Activated CD4-positive, alpha-beta T cell treated with anti-CD3 and anti-CD28 coated beads for 48 hours (primary cell): ENCODE data around the gene ABHD2.

ENCODE experiments used
- DNase-seq: peaks from one replicate; pipeline ENCODE4 v3.0.0-alpha.2; 2020

Gene ABHD2

DNA sequence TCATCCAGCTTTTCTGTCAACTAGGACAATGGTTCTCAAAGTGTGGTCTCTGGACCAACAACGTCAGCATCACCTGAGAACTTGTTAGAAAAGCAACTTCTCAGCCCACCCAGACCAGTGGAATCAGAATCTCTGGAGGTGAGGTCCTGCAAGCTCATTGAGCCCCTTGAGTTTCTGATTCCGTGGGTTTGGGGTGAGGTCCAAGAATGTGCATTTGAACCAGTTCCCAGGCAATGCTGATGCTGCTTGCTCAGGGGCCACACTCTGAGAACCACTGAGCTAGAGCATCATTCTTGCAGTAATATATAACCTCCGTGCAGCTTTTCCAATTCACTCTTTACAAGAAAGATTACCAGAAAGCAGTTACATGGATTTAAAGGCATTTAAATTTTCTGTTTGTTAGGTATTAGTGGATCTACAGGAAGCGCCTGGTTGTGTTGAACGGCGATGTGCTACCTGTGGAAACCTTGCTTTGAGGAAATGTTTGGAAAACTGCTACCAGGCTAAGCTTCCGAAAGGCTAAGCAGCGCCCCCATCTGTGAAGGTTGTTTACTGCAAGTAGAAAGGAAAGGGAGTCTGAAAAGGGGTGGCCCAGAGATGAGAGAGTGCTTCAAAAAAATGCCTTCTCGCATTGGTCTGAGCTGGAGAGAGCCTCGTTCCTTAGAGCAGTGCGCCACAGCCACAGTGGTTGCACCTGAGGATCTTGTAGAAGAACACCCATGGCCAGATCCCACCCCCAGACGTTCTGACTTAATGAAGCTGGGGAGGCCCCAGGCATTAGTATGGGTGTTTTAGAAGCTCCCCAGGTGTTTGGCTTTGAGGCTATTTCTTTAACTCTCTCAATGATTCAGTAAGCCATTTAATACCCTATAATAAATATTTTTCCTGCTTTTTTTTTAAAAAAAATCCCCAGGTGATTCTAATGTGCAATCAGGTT, 83.1 kb downstream of the ABHD2 start:
- peak; percentile 61 for DNase-seq

DNA sequence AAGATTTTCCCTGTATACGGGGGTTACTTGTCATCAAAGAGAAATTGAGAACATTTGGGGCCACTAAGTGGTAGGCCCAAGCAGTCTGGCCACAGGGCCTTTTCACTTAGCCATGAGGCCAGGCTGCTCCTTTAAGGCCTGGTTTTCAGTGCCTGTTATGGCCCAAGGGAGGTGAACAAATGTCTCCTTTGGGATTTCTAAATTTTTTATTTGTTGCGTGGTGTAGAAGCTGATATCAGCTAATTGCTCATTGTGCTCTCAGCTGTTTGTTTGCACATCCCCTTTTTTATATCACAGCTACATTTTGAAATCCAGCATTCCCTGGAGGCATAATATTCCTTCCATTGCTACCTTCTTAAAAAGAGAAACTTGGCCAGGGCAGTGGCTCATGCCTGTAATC, 84.7 kb downstream of the ABHD2 start:
- no peak for DNase-seq

DNA sequence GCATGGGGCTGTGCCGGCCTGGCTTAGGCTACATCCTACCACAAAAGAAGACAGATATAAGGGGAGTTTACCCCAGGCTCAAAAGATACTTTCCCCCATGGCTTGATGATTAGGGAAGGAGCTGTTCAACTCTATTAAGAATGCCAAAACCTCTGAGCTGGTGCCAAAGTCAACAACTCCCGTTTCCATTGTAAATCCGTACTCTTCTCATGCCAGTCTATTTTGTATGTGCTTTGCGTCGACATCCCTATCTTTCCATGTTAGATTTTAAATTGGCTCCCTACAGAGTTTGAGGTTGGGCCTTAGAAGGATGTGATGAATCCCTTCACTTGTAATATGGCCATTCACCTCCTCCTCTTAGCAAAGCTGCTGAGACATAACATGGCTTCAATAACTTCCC, 86.2 kb downstream of the ABHD2 start:
- no peak for DNase-seq

GRCh38 chr15:89175617-89176191, 87.4 kb downstream of the ABHD2 start:
- no peak for DNase-seq

DNA sequence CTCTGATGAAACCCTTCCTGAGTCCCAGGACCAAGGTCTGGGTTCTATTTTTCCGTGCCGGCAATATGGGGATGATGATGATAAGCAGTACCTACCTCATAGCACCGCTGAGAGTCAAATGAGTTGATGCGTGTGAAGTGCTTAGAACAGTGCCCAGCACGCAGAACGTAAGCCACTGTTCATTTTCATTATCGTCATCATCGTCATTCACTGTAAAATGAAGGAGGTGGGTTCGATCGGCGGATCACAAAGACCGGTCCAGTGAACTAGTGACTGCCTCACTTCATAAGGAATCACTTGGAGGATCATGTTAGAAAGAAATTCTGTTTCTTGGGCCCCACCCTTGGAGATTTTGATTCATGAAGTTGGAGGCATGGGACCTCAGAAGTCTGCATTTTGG, 88.9 kb downstream of the ABHD2 start:
- no peak for DNase-seq

GRCh38 chr15:89177633-89178306, 89.5 kb downstream of the ABHD2 start:
- peak; percentile 77 for DNase-seq

DNA sequence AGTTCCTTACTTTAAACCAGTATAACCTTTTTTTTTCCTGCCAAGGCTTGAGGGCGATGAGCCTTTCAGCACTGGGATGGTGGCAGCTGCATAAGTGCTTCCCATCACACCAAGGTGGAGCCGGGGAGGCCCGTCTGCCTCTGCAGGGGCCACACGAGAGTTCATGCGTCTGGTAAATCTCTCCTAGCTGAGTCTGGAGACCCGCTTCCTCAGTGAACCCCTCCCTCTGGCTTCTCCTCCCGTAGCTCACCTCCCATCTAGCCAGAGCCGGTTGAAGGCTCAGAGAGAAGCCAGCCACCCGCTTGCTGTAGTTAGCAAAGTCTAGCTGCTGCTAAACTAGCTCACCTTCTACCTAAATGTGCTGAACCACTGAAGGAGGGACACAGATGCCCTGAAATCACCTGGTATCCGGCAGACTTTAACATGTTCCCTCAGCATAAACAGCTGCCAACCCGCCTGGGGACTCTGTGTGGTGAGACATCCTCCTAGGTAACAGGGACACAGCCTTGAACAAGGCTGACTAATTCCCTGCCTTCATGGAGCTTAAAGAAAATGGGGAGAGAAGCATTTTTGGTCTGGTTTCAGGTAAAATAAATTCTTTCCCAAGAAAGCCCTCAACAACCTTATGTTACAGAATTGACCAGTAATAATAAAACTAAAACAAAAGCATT, 90.2 kb downstream of the ABHD2 start:
- no peak for DNase-seq

DNA sequence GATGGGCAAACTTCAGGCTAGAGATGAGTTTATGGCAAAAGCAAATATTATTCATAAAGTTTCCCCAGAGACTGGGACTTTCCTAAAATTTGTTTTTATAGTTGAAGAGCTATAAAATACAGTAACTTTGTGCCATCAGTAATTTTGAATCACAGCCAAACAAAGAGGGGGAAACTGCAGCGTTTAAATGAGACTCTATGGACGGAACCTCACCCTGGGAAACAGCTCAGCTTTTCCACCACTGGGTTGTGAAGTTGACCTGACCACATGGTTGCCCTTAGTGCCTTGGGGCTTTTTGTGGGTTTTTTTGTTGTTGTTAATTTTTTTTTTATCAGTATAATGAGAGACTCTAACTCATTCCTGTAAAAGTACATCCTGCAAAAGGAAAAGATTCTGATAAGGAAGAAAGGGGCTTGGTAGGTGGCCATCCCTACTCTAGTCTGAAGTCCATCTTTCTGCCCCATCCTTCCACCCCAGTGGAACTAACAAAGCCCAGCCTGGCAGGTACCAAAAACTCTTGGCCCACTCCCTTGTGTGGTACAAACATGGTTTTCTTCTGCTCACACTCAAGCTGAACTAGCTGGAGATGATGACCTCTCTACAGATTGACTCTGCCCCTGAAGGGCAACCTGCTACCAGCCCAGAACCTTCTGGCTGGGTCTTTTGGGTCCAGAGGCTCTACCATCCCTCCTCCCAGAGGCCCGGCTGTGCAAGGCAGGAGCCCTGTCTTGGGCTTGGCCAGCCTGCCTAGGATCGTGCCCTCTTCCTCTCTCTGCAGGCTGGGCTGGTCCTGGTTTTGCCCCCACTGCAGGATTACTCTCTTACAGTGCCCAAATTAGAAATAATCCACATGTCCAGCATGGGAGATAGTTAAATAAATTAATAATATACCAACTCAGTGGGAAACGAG, 92.0 kb downstream of the ABHD2 start:
- DNase-seq = peak; percentile 74

GRCh38 chr15:89184357-89184756, 96.1 kb downstream of the ABHD2 start:
- DNase-seq = no peak

DNA sequence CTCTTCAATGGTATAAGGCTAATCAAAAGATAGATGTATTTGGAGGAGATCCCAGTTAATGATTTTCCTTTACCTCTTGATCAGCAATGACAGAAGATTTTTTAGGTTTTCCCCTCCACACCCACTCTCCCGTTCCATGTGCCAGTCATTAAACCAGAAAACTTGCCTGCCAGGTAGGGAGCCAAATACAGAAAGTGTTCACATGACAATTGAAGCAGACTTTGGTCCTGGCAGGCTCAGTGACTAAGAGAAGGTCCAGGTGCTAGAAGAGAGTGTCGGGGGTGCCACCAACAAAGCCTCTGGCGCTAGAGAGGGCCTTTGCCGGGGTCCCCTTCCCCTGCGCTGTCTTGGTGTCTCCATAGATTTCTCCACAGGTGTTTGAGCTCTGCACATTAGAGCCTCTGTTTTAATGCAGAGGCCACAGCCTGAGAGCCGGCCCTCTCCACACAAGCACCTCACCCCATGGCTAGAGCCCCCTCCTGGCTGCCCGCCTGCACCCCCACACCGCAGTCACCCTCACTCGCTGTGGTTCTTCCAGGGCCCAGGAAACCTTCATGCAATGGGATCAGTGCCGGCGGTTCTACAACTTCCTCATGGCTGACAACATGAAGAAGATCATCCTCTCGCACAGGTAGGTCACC, 96.8 kb downstream of the ABHD2 start:
- no peak for DNase-seq

DNA sequence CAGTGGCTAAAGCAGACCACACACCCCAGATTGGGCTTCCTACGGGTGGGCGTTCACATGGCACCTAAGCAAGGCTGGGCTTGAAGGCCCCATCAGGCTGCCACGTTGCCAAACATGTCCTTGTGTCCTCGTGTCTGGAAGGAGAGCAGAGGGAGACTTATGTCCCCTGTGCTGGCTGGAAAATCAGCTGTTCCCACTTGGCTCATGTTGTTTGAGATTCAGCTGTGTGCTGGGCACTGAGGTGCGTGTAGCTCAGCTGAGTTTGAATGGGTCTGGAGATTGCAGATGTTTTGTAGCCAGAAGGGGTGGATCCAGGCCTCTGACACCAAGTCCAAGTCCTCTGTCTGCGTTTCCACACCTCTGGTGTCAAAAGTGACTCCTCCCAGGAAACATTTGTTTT, 98.5 kb downstream of the ABHD2 start:
- DNase-seq = no peak

DNA sequence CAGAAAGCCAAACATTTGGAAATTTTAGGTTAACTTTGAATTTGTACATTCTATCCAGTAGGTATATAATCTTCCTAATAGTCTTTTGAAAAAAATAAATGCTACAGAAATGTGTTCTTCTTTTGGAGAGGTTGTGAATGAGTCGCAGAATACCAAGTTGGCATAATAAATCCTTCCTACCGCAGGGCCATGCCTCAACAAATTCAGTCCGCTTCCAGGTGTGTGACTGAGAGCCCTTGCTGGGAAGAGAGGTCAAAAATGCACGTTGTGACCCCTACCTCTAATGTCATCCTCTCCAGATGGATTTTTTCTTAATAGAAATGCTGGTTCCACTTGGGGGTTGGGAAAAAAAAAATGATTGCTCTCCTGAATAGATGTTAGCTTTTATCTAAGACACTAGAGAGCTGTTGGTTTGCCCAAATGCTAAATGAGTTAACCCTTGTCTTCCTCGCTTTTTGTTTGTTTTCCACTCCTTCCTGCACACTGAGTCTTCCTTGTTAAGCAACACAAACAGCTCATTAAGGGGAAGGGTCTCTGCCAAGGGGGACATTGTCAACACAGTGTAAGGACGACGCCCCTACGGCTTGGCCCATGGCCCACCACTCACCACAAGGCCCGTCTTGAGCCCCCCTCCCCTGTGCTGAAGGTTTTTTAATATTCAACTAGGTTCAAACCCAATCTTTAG, 99.2 kb downstream of the ABHD2 start:
- DNase-seq = no peak

DNA sequence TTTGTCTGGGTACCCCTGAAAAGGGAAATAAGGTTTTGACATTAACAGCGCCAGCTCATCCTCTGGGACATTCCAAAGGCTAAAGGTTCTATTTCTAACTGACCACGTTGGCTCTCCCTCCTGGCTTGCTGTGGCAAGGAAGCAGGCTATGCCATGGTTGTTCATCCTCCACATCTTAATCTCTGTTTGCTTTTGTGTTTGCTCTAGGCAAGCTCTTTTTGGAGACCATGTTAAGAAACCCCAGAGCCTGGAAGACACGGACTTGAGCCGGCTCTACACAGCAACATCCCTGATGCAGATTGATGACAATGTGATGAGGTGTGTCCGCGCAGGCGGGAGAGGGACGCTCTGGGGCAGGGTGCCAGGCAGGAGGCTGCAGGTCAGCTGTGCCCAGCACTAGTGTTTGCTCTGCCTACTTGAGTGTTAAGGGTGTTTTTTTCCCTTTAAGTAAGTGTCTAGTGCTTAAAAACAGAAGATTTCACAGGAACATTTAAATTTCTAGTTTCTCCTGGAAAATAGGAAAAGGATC, 99.8 kb downstream of the ABHD2 start:
- no peak for DNase-seq

DNA sequence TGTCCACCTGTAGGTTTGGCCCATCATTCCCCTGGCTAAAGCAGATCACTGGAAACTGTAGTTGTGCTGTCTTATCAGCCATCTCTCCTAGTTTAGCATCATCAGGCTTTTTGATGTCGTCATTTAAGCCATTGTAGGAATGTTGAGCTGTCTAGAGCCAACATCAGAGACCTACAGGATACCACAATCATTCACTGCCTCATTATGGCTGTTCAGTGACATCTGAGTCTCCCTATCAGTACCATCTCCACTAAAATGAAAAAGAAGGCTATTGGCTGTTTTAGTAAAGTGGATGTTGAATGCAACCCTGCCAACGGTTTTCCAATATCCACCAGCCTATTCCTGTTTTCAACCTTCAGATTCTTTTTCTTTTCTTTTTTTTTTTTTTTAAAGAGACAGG, 103.9 kb downstream of the ABHD2 start:
- DNase-seq = no peak

GRCh38 chr15:89192766-89193165, 104.5 kb downstream of the ABHD2 start:
- DNase-seq = no peak

DNA sequence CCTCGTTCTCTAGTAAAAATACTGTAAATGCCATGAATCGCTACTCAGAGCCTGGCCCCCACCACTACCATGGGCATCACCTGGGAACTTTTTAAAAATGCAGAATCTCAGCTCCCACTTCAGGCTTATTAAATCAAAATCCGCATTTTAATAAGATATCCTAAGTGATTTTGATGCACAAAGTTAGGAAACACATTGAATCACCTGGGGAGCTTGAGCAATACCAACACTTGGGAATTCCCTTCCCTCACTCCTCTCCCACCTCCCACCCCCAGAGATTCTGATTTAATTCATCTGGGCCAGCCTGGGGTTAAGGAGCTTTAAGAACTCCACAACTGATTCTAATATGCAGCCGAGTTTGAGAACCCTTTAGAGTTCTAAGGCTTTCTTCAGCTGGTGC, 106.4 kb downstream of the ABHD2 start:
- no peak for DNase-seq

GRCh38 chr15:89195836-89196235, 107.6 kb downstream of the ABHD2 start:
- no peak for DNase-seq

DNA sequence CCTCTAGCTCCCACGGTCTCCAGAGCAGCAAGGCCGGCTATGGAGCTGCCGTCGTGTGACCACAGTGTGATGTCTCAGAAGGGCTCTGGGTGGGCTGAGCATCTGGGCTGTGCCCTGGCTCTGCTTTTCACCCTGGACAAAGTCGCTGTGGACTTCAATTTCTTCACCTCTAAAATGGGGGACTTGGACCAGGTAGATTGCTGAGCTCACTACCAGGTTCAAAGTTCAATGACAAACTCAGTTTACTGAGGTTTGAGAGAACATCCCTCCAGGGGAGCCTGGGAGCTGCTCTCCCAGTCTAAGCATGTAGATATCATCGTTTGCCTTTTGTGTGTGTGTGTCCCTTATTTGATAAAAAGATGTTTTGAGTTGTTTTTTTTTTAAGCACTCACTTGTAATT, 108.0 kb downstream of the ABHD2 start:
- no peak for DNase-seq

DNA sequence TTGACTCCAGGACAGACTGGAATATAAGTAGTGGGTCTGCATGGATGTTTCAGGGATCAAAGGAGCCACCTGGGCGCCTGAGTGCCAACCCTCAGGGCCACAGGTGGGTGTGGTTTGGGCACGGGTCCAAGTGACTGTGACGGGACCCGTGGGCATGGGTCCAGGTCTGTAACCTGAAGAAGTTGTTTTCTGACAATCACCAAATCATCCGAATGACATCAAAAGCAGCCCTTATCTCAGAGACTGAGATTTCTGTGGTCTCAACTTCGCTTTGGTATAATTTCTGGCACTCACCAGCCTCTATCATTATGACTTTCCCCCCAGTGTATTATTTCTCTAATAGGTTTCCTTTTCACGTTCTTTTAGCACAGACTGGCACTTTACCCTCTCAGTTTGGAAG, 108.7 kb downstream of the ABHD2 start:
- DNase-seq = peak; percentile 76

- DNase-seq = peak; percentile 41
These were observed 109.3 kb downstream of the ABHD2 start for GRCh38 chr15:89197503-89197971.

- no peak for DNase-seq
These were observed 109.9 kb downstream of the ABHD2 start for GRCh38 chr15:89198196-89198595.
